HG02852 (cell line): ENCODE measurements around the gene CDH4.

Experiments used
- ATAC-seq: cut with Tn5 transposase; IDR thresholded peaks from one replicate; pipeline ENCODE4 v1.9.1; 2021; ENCODE audit warnings: mild to moderate bottlenecking, moderate library complexity; ENCODE audit not compliant: unreplicated experiment

CDH4 gene

DNA sequence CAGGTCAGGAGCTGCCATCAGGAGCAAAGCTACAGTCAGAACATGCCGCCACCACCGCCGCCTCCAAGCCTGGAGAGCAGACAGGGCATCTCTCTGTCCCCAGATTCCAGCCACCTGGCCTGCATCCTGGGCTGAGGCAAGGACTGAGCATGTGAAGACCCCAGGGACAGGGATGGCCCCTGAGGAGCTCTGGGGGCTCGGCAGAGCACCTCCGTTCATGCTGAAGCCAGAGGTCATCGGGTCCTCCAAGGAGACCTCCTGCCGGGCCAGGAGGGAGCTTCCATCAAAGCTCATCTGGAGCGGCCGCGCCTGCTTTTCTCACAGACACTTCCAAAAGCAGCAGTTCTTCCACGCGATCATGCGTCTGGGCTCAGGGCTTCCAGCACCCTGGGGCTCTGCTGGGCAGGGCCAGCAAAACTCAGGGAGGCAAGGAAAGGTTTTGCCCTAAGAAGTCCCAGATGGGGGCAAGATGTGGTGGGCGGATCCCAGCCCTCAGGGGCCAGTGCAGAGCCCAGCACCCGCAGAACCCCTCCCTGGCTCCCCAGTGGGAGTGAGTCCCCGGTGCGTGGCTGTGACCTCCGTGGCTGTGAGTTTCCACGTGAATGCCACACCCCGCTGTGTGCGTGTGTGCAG is 675.2 kb downstream of the CDH4 start:
- ATAC-seq, result no peak

GRCh38 chr20:61927826-61928541 is 675.9 kb downstream of the CDH4 start:
- ATAC-seq, result no peak

DNA sequence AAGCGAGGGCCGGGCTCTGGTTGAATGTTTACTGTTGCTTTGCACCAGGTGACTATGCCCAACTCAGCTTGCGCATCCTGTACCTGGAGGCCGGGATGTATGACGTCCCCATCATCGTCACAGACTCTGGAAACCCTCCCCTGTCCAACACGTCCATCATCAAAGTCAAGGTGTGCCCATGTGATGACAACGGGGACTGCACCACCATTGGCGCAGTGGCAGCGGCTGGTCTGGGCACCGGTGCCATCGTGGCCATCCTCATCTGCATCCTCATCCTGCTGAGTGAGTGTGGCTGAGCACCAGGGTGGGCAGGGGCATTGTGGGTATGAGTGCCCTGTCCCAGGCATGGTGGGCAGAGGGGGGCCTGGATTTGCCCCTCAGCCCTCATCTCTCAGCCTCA is 677.5 kb downstream of the CDH4 start:
- ATAC-seq, result no peak

DNA sequence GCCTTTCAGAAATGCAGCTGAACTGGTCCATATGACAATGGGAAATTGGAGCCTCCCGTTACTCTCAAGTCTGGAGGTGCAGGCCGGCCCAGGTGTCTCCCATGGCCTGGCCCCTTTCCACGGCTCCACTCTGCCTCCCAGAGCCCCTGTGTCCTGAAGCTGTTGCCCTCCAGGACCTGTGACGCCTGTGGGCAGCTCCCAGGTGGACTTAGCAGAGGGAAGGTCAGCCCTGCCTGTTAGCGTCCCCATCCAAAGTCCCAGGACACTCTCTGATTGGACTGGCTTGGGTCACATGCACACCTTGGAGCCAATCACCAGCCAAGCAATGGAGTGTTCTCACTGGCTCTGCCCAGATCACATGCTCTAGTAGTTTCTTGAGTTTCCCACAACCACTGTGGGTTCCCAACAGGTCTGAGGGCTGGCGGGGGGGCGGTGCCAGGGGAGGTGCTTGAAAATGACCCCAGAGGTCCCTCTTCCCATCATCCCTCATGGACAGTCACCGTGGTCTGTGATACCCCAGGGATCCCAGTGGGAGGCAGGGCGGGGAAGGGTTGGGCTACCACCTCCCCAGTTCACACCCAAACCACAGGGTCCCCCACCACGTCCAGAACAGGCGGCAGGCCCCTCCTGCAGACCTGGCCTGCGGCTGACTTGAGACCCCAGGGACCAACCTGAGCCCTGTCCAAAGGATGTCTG is 678.1 kb downstream of the CDH4 start:
- ATAC-seq, result no peak

GRCh38 chr20:61930776-61931475 is 678.9 kb downstream of the CDH4 start:
- no peak for ATAC-seq

- ATAC-seq, result no peak
Measured at GRCh38 chr20:61931476-61932198, 679.6 kb downstream of the CDH4 start.

GRCh38 chr20:61932199-61932592 is 680.1 kb downstream of the CDH4 start:
- no peak for ATAC-seq

GRCh38 chr20:61932711-61933480 is 680.8 kb downstream of the CDH4 start:
- no peak for ATAC-seq

- no peak for ATAC-seq
Measured at GRCh38 chr20:61933481-61933950, 681.5 kb downstream of the CDH4 start.

GRCh38 chr20:61933951-61934715 is 682.1 kb downstream of the CDH4 start:
- no peak for ATAC-seq

DNA sequence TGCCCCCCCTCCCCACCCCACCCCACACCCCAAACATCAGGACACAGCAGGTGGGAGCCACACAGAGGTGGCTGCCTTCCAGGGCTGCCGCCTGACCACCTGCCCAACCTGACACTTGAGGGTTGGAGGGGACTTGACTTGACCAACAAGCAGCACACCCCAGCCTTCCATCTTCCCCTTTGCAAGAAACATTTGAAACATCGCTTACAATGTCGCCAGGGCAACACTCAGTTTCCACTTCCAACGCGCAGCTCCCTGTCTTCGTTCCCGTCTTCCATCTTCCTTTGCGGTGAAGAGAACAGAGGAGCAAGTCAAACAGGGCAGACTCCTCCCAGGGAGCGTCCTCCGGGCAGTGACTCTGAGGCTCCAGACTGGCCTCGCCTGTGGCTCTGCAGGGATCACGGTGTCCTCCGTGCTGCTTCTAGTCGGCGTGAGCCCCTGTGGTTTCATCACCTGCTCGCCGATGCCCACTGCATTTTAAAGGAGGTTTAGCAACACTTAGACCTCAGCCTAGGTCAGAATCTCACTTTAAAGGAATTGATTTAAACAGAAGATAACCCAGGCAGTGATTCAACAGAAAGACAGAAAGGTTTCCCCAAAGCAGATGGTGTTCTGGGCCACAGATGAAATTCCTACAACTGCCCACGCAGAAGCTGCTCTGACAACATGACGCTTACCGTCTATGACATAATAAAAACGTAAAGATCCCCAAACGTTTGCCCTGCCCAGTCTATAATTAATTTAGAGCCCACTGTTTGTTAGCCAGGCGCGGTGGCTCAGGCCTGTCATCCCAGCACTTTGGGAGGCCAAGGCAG is 682.9 kb downstream of the CDH4 start:
- no peak for ATAC-seq

- ATAC-seq, result no peak
Measured at GRCh38 chr20:61935926-61936700, 684.1 kb downstream of the CDH4 start.

- ATAC-seq, result no peak
Measured at GRCh38 chr20:61936701-61937131, 684.7 kb downstream of the CDH4 start.

DNA sequence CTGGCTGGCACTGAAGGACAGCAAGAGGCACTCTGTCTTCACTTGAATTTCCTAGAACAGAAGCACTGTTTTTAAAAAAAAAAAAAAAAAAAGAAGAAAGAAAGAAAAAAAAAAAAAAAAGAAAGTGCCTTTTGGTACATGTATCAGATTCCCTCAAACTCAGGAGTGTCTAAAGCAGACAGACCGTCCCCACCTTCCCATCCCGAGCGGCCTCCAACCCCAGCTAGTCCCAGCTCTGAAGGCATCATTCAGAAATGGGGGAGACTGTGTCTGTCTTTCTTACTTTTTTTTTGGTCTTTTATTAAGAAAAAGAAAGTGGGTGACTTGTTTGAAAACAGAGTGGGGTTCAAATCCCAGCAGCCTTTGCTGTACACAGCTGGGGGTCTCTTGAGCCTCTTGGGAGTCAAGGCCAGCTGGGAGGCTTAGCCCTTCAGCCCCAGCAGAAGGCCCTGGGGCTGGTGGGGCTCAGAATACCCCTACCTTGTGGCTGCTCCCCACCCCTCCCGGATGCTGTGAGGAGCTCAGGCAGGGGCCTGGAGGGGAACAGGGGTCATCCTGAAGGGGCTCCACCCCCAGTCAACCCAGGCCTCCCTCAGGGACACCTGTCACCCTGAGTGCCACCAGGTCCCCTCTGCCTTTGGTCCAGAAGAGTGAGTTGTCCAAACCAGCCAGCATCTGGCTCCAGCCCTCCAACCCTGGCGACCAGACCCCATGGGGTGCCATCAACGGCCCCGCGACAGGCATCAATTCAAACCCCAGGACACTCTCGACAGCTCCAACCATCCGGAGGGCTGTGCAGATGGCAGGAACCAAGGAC is 685.3 kb downstream of the CDH4 start:
- no peak for ATAC-seq

DNA sequence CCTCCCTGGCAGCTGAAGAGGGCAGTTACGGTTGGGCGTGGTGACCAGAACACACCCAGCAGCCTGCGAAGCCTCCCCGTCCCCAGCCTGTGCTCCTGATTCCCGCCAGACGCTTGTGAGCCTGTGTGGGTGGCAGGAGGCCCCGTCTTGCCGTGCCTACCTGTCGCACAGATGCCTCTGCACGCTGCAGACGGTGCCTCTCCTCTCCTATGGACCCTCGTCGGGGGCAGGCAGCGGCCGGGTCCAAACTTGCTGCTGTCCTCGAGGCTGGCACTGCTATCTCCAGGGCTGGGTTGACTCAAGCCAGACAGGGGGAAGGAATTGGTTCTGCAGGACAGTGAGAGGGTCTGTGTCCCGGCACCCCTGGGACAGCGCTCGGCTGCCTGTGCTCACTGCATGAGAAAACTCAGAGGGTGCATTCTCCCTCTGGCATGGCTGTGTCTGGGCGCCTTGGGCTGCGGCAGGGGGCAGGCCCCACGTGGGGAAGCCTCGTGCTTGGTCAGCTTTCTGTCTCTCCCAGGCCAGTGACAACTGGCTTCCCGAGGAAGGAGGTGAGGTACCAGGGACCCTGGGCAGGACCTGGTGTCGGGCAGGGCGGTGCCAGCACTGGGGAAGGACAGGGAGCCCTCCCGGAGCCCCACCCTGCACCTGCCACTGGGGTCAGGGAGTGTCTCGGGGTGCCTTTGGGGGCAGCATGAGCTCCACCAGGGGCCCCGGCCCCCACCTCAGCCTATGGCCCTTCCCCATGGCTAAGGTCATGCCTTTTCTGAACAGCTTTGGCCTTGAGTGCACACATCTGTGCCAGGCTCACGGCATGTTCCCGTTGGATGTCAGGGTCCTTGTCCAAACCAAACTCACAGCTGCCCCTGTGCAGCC is 686.1 kb downstream of the CDH4 start:
- no peak for ATAC-seq
